OCI-LY1 (cell line): ENCODE results near the gene ATP13A2.

Source experiments
- H2AFZ ChIP-seq: fragments of 200-600 bp; sonication (generic), shearing (Covaris generic); 2 replicates; pipeline ENCODE4 v1.6.0; 2014; ENCODE audit warnings: antibody characterized with exemption, mild to moderate bottlenecking, low read length
- H3F3A ChIP-seq: fragments of 200-600 bp; sonication (generic), shearing (Covaris generic); 2 replicates; pipeline ENCODE4 v1.6.0; 2014; ENCODE audit warnings: mild to moderate bottlenecking, antibody characterized with exemption, low read length, moderate library complexity; ENCODE audit not compliant: insufficient read depth
- H3K27ac ChIP-seq: fragments of 200-600 bp; sonication (generic); 2 replicates; pipeline ENCODE4 v1.5.1; 2014; ENCODE audit warnings: low read length, mixed run types, mild to moderate bottlenecking, low read depth; ENCODE audit not compliant: poor library complexity, severe bottlenecking
- H3K27me3 ChIP-seq: fragments of 200-600 bp; sonication (generic); 2 replicates; pipeline ENCODE4 v1.6.0; 2014; ENCODE audit warnings: antibody characterized with exemption, mild to moderate bottlenecking, low read length, moderate library complexity; ENCODE audit not compliant: insufficient read depth
- H3K36me3 ChIP-seq: fragments of 200-600 bp; sonication (generic); 2 replicates; pipeline ENCODE4 v1.6.1; 2014; ENCODE audit warnings: mild to moderate bottlenecking, antibody characterized with exemption, low read length, moderate library complexity, mixed read lengths; ENCODE audit not compliant: insufficient read depth
- H3K4me1 ChIP-seq: fragments of 200-600 bp; sonication (generic); 2 replicates; pipeline ENCODE4 v1.5.1; 2014; ENCODE audit warnings: mild to moderate bottlenecking, low read length, moderate library complexity; ENCODE audit not compliant: insufficient read depth, severe bottlenecking
- H3K4me2 ChIP-seq: fragments of 200-600 bp; sonication (generic), shearing (Covaris generic); 2 replicates; pipeline ENCODE4 v1.6.1; 2014; ENCODE audit warnings: low read length
- H3K4me3 ChIP-seq: fragments of 200-600 bp; sonication (generic); 2 replicates; pipeline ENCODE4 v1.5.1; 2014; ENCODE audit warnings: low read length, low read depth, mild to moderate bottlenecking, mixed read lengths; ENCODE audit not compliant: poor library complexity, severe bottlenecking
- H3K79me2 ChIP-seq: fragments of 200-600 bp; shearing (Covaris generic); 2 replicates; pipeline ENCODE4 v1.6.1; 2016; ENCODE audit warnings: mixed run types, low read length, mixed read lengths; ENCODE audit not compliant: insufficient read depth
- H3K9ac ChIP-seq: fragments of 200-600 bp; sonication (generic), shearing (Covaris generic); 2 replicates; pipeline ENCODE4 v1.6.1; 2014; ENCODE audit warnings: mild to moderate bottlenecking, low read length, mixed read lengths
- H3K9me2 ChIP-seq: fragments of 200-600 bp; sonication (generic), shearing (Covaris generic); 2 replicates; pipeline ENCODE4 v1.6.1; 2014; ENCODE audit warnings: low read depth, mild to moderate bottlenecking, low read length, mixed read lengths
- H3K9me3 ChIP-seq: fragments of 200-600 bp; shearing (Covaris generic); 2 replicates; pipeline ENCODE4 v1.6.1; 2014; ENCODE audit warnings: low read length, mixed read lengths
- H4K20me1 ChIP-seq: fragments of 200-600 bp; sonication (generic), shearing (Covaris generic); 2 replicates; pipeline ENCODE4 v1.6.0; 2016; ENCODE audit warnings: mild to moderate bottlenecking, low read length; ENCODE audit not compliant: insufficient read depth
- CTCF ChIP-seq: fragments of 200-600 bp; sonication (generic), shearing (Covaris generic); IDR thresholded peaks from 2 replicates; pipeline ENCODE4 v1.5.1; 2017; ENCODE audit warnings: mild to moderate bottlenecking, antibody characterized with exemption, low read length, moderate library complexity, mixed read lengths
- EZH2 ChIP-seq: fragments of 200-600 bp; sonication (generic), shearing (Covaris generic); IDR thresholded peaks from 2 replicates; pipeline ENCODE4 v1.8.0; 2017; ENCODE audit warnings: borderline replicate concordance, mixed run types, mild to moderate bottlenecking, antibody characterized with exemption, low read length, moderate library complexity, mixed read lengths

Gene ATP13A2

DNA sequence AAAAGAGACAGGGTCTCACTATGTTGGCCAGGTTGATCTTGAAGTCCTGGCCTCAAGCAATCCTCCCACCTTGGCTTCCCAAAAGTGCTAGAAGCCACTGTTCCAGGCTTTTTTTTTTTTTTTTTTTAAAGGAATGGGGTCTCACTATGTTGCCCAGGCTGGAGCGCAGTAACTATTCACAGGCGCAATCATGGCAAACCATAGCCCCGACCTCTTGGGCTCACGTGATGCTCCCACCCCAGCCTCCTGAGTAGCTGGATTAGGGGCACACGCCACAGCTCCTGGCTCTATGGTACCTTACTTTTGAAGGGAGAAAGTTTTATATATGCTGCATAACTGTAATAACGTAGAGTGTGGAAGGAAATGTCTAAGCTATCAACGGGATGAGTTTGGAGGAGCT is 5.7 kb upstream of the ATP13A2 start:
- Histone ChIP-seq H3K4me3 (no peak overlapping the region), H3K27me3 (no peaks in the 10 kb centered on the region; the same call in 1 of the 2 replicates), H3K4me1 (peaks cover 2% of the 10 kb centered on the region), H3K9me3 (no peaks in the 10 kb centered on the region), H3F3A (no peaks in the 10 kb centered on the region), H4K20me1 (no peaks in the 10 kb centered on the region), H2AFZ (no peak overlapping the region), H3K27ac (no peak overlapping the region), H3K36me3 (peaks cover 48% of the 10 kb centered on the region), H3K79me2 (no peaks in the 10 kb centered on the region), H3K9ac (no peak overlapping the region), H3K4me2 (no peak overlapping the region), H3K9me2 (no peaks in the 10 kb centered on the region)
- TF ChIP-seq CTCF = no peak
- TF ChIP-seq EZH2 = no peak

DNA sequence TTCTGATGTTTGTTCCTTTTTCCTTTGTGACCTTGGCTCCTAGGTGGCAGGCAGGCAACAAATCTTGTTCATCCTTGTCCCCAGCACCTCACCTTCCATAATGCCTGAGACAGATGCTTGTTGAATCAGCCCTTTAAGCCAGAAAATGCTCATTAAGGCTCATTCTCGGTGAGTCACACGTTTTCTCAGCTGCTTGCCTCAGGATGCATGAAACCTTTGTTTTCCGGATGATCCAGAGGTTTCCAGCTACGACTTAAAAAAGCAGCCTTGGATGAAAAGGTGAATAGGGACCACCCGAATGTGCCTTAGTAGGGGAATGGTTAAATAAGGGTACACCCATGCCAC is 4.6 kb upstream of the ATP13A2 start:
- H3K36me3 ChIP-seq = peaks cover 37% of the 10 kb centered on the region
- H3K4me1 ChIP-seq = peaks cover 7% of the 10 kb centered on the region
- no peaks in the 10 kb centered on the region; the same call in 1 of the 2 replicates for H3K27me3 ChIP-seq
- H3K9me3 ChIP-seq = no peaks in the 10 kb centered on the region
- no peaks in the 10 kb centered on the region for H3F3A ChIP-seq
- H3K9ac ChIP-seq = no peak overlapping the region
- no peaks in the 10 kb centered on the region for H4K20me1 ChIP-seq
- H3K27ac ChIP-seq = no peak overlapping the region
- H3K79me2 ChIP-seq = no peaks in the 10 kb centered on the region
- no peak overlapping the region for H3K4me3 ChIP-seq
- TF ChIP-seq EZH2 (no peak), CTCF (no peak)
- no peak overlapping the region for H2AFZ ChIP-seq
- H3K9me2 ChIP-seq = no peaks in the 10 kb centered on the region
- no peak overlapping the region for H3K4me2 ChIP-seq

DNA sequence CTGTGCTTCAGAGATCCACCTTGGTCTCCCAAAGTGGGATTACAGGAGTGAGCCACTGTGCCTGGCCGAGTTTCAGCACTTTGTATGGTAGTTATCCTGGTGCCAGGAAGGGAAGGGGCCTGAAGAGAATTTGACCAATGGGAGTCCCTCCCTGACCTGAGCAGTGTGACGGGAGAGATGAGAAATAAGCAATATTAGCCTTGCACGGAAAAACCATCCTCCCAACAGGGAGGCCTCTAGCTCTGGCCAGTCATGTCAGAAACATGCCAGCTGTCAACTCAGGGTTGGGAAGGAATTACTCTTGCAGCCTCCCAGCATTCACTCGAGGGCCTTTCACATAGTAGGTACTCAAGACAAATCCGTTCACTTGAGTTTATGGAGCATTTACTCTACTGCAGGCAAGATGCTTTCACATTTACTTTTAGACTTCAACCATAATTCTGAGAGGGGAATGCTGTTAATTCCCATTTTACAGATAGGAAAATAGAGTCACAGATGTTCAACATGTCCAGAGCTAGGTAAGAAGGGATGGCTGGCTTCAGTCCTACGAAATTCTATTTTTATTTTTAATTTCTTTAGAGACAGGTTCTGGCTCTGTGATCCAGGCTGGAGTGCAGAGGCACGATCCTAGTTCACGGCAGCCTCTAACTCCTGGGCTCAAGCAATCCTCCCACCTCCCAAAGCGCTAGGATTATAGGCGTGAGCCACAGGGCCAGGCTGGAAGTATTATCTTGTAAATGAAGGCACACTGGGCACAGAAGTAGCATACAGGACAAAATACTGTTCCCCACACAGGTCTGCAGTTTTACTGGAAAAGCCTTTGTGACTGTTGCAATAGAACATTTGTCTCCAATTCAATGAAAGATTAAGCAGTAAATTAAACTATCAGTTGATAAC is 3.2 kb upstream of the ATP13A2 start:
- Histone ChIP-seq H3K4me3 (no peak overlapping the region), H3K9ac (no peak overlapping the region), H3F3A (no peaks in the 10 kb centered on the region), H3K27me3 (no peaks in the 10 kb centered on the region; the same call in 1 of the 2 replicates), H3K9me2 (no peaks in the 10 kb centered on the region), H3K27ac (no peak overlapping the region), H4K20me1 (no peaks in the 10 kb centered on the region), H3K9me3 (no peaks in the 10 kb centered on the region), H3K36me3 (peaks cover 23% of the 10 kb centered on the region), H3K79me2 (no peaks in the 10 kb centered on the region), H3K4me2 (no peak overlapping the region), H3K4me1 (peaks cover 18% of the 10 kb centered on the region), H2AFZ (no peak overlapping the region)
- no peak for TF ChIP-seq EZH2
- no peak for TF ChIP-seq CTCF
